ENCODE data around the gene MACF1.
A peak's percentile ranks its signal among the peaks of the same experiment; 100 is the strongest.

Gene MACF1

DNA sequence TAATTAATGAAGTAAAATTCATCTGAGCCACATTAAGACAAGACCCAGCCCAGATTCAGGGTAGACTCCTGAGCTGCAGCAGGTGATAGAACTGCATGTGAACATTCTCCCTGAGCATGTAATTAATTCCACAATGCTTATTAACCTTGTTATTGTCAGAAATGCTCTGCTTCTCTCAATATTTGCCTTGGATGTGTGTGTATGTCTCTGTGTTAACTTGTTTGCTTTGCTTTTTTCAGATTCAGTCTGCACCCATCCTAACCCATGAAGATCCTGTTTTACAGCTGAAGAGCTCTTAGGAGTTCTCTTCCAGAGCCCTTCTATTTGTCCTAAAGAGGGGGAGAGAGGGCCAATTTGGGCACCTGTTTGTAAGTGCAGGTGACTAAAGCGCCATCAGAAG lies 143.8 kb downstream of the MACF1 start:
- no peak for DNase-seq (ENCODE audit: low read depth in 2 of 3, low spot score in 1 of 3)

DNA sequence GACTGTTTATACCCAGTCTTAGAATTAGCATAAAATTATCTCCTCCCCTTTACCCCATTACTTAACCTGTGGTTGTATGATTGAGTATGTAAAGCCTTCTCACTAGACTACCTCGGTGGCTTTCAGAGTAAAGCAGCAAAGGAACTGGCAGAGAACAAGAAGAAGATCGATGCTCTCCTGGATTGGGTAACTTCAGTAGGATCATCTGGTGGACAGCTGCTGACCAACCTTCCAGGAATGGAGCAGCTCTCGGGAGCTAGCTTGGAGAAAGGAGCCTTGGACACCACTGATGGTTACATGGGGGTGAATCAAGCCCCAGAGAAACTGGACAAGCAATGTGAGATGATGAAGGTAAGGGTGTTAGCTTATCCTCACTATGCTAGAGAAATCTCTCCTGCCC lies 148.4 kb downstream of the MACF1 start:
- no peak for DNase-seq (ENCODE audit: low read depth in 2 of 3, low spot score in 1 of 3)

DNA sequence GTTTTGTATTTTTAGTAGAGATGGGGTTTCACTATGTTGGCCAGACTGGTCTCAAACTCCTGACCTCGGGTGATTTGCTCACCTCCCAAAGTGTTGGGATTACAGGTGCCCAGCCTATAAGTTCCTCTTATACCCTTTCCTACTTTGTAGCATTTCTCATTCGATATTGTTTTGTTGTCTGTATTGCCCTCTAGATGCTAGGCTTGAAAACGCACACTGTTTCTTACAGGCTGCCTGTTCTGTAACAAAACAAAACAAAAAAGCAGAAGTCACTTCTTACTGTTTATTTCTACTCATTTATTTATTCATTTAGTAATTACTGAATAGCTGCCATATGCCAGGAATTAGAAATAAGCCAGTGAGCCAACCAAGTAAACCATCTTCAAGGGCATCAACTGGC lies 150.1 kb downstream of the MACF1 start:
- no peak for DNase-seq (ENCODE audit: low read depth in 2 of 3, low spot score in 1 of 3)

DNA sequence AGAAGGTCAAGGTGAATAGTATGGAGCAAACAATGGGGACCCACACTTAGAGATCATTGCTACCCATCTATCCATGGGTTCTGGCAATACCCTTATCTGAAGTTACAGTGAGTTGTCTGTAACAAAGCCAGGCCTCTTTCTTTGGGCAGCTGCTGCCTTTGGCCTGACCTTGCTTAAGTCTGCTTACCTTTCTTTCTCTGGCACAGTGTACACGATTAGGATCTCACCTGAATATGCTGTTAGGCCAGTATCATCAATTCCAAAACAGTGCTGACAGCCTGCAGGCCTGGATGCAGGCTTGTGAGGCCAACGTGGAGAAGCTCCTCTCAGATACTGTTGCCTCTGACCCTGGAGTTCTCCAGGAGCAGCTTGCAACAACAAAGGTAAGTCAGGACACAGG lies 154.0 kb downstream of the MACF1 start:
- DNase-seq (ENCODE audit: low read depth in 2 of 3, low spot score in 1 of 3), result no peak

DNA sequence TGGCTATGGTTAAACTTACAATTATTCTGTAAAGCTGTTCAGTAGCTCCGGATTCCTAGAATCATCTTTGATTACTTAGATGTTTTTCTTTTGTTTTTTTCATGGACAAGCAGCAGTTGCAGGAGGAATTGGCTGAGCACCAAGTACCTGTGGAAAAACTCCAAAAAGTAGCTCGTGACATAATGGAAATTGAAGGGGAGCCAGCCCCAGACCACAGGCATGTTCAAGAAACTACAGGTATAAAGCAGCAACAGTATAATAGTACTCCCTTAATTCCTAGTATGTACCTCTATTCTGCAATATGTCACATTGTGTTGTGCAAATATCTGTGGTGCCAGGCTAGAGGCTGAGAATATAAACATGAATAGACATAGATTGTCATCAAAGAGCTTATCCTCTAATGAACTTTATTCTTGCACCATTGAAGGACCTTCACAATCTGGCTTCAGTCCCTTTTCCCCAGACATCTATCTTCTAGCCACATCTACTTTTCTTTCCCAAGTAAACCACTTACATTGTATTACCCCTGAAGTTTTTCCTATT lies 154.6 kb downstream of the MACF1 start:
- DNase-seq (ENCODE audit: low read depth in 2 of 3, low spot score in 1 of 3), result no peak

DNA sequence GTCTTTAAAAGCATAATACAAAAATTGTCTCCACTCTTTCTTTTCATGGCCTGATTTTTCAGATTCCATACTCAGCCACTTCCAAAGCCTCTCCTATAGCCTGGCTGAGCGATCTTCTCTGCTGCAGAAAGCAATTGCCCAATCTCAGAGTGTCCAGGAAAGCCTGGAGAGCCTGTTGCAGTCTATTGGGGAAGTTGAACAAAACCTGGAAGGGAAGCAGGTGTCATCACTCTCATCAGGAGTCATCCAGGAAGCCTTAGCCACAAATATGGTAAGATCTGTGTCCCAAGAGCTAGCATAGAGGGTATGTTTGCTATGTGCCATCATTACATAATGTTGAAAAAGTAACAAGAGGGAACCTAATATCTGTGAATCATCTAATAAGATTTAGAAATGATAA lies 156.2 kb downstream of the MACF1 start:
- no peak for DNase-seq (ENCODE audit: low read depth in 2 of 3, low spot score in 1 of 3)

DNA sequence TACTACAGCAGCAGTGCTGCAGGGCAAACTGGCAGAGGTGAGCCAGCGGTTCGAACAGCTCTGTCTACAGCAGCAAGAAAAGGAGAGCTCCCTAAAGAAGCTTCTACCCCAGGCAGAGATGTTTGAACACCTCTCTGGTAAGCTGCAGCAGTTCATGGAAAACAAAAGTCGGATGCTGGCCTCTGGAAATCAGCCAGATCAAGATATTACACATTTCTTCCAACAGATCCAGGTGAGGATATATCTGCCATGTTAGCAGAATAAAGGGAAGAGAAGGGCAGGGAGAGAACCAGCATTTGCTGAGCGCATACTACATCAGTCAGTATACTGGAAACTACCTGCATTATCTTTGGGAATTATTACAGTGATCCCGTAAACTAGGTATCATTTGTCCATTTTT lies 157.0 kb downstream of the MACF1 start:
- no peak for DNase-seq (ENCODE audit: low read depth in 2 of 3, low spot score in 1 of 3)

DNA sequence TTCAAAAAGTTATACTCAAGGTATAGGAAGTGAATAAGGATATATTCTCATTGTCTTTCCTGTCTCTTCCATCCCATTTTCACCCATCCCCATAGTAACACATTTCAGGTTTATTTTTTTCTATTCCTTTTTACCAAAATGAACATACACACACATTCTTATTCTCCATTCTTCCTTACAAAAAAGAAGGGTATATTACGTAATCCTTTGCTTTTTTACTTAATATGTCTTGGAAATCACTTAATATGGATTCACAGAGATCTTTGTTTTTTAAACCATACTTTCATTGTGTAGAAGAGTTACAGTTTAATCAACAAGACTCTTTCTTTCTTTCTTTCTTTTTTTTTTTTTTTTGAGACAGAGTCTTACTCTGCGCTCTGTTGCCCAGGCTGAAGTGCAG lies 158.8 kb downstream of the MACF1 start:
- no peak for DNase-seq (ENCODE audit: low read depth in 2 of 3, low spot score in 1 of 3)

DNA sequence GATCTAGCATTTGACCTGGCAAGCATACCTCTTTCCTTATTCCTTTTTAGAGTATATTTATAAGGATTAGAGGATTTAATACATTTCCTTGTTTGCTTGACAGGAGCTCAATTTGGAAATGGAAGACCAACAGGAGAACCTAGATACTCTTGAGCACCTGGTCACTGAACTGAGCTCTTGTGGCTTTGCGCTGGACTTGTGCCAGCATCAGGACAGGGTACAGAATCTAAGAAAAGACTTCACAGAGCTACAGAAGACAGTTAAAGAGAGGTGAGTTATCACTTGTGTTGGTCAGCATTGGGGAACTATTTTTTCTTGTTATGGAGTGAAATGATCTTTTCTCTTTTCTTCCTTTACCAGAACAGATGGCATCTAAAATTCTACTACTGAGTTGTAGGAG lies 163.6 kb downstream of the MACF1 start:
- DNase-seq (ENCODE audit: low read depth in 2 of 3, low spot score in 1 of 3), result no peak

DNA sequence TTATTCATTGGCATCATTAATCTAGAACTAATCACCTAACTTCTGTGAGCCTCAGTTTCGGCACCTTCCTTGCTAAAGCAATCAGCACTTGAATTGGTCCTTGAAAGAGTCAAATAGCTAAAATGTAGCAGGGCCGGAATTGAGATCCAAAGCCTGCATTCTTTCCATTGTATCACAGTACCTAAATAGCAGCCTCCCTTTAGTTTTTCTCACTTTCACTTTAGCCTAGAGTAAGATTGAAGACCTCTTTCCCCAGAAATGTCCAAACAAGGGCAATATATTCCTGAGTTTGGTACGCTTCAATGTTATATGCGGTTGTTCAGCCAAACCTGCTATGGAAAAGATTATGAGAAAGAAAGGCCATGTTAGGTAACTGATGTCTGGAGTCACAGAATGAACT lies 165.1 kb downstream of the MACF1 start:
- no peak for DNase-seq (ENCODE audit: low read depth in 2 of 3, low spot score in 1 of 3)

DNA sequence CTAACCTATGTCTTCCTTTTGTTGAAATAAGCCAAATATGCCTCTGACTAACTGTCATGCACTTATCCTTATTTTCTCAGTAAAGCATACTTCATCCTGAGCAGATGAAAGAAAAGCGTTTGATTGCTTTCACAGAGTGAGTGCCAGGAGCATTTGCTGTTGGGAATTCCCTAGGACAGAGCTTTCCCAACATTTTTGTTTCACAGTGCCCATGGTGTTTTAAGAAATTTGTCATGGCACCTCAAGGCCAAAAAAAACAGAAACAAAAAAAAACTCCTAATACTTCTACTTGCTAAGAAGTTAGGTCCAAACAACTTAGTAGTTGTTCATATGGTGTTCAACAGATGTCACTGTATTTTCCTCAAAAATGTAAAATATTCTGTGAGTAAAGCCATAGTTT lies 166.1 kb downstream of the MACF1 start:
- DNase-seq (ENCODE audit: low read depth in 2 of 3, low spot score in 1 of 3), result no peak

DNA sequence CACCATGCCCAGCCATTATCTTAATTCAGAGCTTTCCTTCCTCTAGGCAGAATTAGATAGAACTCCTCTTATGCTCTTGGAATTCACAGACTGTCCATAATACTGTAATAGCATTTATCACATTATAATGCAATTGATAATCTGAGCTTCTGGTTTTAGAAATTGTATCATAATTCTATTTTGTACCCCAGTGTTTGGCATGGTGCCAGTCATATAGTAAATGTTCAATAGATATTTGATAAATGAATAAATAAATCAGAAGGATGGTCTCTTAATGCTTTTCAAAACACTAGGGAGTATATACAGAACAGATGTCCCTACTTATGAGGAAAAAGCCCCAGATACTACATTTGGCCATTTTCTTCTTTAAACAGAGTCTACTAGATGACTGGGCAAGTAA lies 167.6 kb downstream of the MACF1 start:
- no peak for DNase-seq (ENCODE audit: low read depth in 2 of 3, low spot score in 1 of 3)

DNA sequence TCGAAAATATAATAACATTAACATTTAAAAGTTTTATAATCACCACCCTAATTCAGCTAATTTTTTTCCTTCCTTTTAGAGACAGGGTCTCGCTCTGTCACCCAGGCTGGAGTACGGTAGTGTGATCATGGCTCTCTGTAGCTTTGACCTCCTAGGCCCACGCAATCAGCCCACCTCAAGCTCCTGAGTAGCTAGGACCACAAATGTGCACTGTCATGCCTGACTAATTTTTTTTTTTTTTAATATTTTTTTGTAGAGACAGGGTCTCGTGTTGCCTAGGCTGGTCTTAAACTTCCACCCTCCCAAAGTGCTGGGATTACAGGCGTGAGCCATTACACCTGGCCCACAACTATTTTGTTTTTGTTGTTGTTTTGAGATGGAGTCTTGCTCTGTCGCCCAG lies 172.2 kb downstream of the MACF1 start:
- DNase-seq (ENCODE audit: low read depth in 2 of 3, low spot score in 1 of 3), result no peak

DNA sequence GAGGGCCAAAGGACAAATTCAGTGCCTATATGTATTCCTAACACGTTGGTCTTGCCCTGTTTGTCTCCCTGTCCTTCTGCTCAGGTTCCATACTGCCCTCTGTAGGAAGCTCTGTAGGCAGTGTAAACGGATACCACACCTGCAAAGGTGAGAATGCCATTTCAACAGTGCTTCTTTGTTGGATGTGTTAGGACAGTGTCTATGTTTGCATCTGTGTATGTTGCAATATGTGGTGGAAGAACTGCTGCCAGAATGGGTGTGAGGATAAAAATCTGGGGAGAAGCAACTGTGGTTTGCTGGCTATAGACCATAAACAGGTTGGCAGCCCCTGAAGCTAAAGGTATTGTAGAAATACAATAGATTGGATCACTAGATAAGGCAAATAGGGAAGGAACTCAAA lies 173.9 kb downstream of the MACF1 start:
- DNase-seq (ENCODE audit: low read depth in 2 of 3, low spot score in 1 of 3), result no peak

DNA sequence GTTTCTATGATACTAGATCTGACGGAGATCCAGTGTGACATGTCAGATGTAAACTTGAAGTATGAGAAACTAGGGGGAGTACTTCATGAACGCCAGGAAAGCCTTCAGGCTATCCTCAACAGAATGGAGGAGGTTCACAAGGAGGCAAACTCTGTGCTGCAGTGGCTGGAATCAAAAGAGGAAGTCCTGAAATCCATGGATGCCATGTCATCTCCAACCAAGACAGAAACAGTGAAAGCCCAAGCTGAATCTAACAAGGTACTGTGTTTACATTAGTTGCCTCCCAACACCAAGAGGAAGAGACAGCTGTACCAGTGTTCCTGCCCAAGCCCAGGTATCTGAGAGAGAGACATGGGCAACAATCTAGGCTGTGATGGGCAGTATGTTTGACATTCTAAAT lies 174.7 kb downstream of the MACF1 start:
- no peak for DNase-seq (ENCODE audit: low read depth in 2 of 3, low spot score in 1 of 3)

DNA sequence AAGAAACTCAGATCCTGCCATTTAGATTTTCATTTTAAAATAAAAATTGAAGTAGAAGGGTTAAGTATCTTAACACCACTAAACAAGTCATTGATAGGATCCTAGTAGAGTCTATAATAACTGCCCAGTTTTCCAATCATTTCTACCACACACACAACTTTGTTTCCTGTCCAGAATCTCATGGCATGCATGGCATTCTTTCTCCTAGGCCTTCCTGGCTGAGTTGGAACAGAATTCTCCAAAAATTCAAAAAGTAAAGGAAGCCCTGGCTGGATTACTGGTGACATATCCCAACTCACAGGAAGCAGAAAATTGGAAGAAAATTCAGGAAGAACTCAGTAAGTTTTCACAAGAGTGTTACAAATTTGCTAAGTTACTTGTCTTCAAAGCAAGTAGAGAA lies 175.5 kb downstream of the MACF1 start:
- DNase-seq (ENCODE audit: low read depth in 2 of 3, low spot score in 1 of 3), result no peak

DNA sequence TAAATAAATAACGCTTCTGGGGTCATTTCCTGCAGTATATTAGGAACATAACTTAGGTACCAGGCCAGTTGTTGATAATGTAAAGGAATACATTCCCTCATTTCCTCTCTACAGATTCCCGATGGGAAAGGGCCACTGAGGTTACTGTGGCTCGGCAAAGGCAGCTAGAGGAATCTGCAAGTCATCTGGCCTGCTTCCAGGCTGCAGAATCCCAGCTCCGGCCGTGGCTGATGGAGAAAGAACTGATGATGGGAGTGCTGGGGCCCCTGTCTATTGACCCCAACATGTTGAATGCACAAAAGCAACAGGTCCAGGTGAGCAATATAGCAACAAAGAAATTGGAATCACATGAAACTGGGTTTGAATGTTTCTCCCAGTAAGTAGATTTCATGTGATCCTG lies 177.3 kb downstream of the MACF1 start:
- no peak for DNase-seq (ENCODE audit: low read depth in 2 of 3, low spot score in 1 of 3)

DNA sequence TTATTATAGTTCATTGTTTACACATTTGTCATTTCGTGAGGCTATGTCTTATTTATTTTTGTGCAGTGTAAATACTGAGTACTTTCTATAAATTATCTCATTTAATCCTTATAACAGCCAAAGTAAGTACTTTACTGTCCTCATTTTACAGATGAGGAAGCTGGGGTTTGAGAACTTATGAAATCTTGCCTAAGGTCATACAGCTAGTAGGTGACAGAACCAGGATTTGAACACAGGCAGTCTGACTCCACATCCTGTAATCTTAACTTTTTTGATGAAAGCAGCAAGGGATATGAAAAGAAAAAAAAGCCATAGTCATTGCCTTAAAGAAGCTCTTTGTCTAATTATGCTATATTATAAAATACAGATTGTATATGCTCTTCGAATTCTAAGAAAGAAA lies 179.8 kb downstream of the MACF1 start:
- no peak for DNase-seq (ENCODE audit: low read depth in 2 of 3, low spot score in 1 of 3)

DNA sequence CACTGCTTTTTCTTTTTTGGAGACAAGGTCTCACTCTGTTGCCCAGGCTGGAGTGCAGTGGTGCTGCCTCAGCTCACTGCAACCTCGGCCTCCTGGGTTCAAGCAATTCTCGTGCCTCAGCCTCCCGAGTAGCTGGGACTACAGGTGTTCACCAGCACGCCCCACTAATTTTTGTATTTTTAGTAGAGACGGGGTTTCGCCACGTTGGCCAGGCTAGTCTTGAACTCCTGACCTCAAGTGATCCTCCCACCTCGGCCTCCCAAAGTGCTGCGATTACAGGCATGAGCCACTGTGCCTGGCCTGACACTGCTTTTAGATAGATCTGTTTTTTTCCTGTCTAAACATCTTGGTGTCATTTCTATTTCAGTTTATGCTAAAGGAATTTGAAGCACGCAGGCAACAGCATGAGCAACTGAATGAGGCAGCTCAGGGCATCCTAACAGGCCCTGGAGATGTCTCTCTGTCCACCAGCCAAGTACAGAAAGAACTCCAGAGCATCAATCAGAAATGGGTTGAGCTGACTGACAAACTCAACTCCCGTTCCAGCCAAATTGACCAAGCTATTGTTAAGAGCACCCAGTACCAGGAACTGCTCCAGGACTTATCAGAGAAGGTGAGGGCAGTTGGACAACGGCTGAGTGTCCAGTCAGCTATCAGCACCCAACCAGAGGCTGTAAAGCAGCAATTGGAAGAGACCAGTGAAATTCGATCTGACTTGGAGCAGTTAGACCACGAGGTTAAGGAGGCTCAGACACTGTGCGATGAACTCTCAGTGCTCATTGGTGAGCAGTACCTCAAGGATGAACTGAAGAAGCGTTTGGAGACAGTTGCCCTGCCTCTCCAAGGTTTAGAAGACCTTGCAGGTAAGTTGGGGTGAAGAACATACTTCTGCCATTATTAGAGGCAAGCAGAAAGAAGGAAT lies 180.8 kb downstream of the MACF1 start:
- DNase-seq (ENCODE audit: low read depth in 2 of 3, low spot score in 1 of 3), result no peak

DNA sequence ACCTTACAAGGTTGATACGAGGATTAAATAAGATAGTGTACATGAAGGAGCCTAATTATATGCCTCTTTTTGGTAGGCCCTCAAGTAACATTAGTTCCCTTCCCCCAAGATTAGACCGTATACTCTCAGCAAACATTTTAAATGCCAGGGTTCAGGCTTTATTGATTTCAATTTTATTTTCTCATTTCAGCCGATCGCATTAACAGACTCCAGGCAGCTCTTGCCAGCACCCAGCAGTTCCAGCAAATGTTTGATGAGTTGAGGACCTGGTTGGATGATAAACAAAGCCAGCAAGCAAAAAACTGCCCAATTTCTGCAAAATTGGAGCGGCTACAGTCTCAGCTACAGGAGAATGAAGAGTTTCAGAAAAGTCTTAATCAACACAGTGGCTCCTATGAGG lies 182.5 kb downstream of the MACF1 start:
- DNase-seq (ENCODE audit: low read depth in 2 of 3, low spot score in 1 of 3), result no peak

DNA sequence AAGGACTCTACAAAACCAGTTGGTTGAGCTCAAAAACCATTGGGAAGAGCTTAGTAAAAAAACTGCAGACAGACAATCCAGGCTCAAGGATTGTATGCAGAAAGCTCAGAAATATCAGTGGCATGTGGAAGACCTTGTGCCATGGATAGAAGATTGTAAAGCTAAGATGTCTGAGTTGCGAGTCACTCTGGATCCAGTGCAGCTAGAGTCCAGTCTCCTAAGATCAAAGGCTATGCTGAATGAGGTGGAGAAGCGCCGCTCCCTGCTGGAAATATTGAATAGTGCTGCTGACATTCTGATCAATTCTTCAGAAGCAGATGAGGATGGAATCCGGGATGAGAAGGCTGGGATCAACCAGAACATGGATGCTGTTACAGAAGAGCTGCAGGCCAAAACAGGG lies 183.0 kb downstream of the MACF1 start:
- DNase-seq (ENCODE audit: low read depth in 2 of 3, low spot score in 1 of 3), result no peak

DNA sequence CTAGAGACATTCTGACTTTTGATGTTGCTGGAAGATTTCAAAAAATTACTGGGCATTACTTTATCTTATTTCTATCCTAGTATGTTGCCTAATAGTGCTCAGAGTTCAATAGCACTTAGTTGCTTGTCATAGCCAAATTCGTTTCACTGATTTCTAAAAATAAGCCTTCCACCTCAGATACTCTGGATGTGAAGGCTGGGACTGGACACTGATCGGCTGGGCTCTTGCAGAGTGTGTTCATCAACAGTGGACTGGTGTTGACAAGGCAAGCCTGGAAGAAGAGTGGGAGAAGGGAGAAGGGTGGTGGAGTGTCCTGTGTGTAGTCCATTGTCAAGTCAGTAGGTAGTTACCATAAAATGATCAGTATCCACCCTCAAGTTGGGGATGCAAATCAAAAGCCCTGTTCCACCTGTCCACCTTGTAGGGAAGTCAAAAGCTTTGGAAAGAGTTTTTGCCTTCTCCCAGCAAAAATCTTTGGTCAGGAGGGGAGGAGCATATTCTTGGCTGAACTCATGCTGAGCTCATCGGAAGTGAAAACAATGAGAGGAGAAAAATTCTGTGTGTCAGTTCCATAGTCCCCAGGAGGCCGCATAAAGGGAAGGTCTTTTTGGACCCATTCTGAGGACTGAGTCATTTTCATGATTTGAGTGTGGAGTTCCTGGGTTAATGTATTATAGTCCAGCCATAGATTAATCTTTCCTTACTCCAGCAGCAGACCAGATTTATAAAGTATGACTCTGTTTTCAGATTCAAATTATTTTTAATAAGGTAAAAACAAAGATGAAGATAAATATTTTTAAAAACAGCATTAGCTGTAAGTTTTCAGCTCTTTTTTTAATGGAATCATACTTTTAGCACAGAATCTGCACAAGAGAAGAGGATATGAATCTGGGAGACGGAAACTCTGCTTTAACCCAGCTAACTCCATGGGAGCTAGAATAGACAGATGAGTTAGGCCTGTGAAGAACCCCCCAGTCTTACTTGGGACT lies 187.5 kb downstream of the MACF1 start:
- DNase-seq (ENCODE audit: low read depth in 2 of 3, low spot score in 1 of 3), result peak in 1 of 3 donors; percentile 18
